ENCODE measurements around the gene GARNL3. TPM values are rescaled to one million over a fixed set of nuclear protein-coding genes. Genes with fewer than 3 reads are reported as not detected.
A peak's percentile ranks its signal among the peaks of the same experiment; 100 is the strongest.

Gene GARNL3
- polyA plus RNA-seq, 1 donor from 2014 or later: 20.0 TPM

DNA sequence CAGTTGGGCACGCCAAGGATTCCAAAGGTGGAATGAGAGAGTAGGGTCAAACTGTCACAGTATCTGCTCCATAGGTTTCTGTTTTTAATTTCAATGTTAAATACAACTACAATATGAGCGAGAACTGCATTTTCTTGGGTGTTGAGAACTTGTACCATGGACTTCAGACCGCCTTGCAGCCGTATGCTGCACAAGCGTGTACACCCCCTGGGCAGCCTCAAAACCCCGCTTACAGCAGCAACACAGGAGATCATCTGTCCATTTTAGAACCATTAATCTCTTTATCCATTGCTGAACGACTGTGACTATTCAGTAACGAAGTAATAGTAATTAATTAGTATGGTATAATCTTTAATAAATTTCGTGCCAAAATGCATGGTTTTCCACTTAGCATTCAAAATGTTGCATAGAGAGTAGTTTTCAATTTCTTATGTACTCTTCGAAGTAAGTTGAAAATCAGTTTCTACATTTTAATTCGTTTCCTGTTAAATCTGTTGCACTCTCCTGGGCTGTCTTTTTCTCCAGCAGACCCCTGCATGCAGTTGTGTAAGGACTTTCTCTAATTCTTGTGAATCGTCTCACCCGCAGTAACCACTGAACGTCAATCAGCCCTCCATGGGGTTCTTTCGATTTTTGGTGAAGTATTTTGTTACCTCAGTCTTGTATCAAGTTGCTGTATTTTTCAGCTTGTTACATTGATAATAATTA is 42.0 kb upstream of the GARNL3 start:
- no peaks in the 10 kb centered on the region for H3K36me3 ChIP-seq (ENCODE audit: insufficient read depth, low read length)
- no peaks in the 10 kb centered on the region for H3K9me3 ChIP-seq (ENCODE audit: low read length)
- TF ChIP-seq RAD21 (conservative IDR thresholded peaks at IDR 0.05) (no peak), TAF1 (IDR thresholded peaks at IDR 0.05; ENCODE audit: low read depth) (no peak)
- TF ChIP-seq, protein P1, sequence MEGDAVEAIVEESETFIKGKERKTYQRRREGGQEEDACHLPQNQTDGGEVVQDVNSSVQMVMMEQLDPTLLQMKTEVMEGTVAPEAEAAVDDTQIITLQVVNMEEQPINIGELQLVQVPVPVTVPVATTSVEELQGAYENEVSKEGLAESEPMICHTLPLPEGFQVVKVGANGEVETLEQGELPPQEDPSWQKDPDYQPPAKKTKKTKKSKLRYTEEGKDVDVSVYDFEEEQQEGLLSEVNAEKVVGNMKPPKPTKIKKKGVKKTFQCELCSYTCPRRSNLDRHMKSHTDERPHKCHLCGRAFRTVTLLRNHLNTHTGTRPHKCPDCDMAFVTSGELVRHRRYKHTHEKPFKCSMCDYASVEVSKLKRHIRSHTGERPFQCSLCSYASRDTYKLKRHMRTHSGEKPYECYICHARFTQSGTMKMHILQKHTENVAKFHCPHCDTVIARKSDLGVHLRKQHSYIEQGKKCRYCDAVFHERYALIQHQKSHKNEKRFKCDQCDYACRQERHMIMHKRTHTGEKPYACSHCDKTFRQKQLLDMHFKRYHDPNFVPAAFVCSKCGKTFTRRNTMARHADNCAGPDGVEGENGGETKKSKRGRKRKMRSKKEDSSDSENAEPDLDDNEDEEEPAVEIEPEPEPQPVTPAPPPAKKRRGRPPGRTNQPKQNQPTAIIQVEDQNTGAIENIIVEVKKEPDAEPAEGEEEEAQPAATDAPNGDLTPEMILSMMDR (IDR thresholded peaks at IDR 0.05; ENCODE audit: poor library complexity, severe bottlenecking): no peak
- no peak overlapping the region for H3K9ac ChIP-seq (ENCODE audit: low read length)
- H3K27me3 ChIP-seq (ENCODE audit: insufficient read depth, low read depth, low read length): peaks cover 14% of the 10 kb centered on the region
- no peaks in the 10 kb centered on the region for H3K79me2 ChIP-seq (replicated peaks; ENCODE audit: insufficient read depth, low read length)
- H2AFZ ChIP-seq (ENCODE audit: low read depth, low read length): no peak overlapping the region
- no peak overlapping the region for H3K27ac ChIP-seq (ENCODE audit: low read length)
- H4K20me1 ChIP-seq (ENCODE audit: insufficient read depth): no peaks in the 10 kb centered on the region
- no peak overlapping the region for H3K4me3 ChIP-seq (ENCODE audit: low read length)
- no peaks in the 10 kb centered on the region for H3F3A ChIP-seq (ENCODE audit: insufficient read depth, low read length, poor library complexity, severe bottlenecking)
- H3K4me2 ChIP-seq (ENCODE audit: low read length): no peak overlapping the region
- no peaks in the 10 kb centered on the region for H3K9me2 ChIP-seq (ENCODE audit: insufficient read depth, low read length)

DNA sequence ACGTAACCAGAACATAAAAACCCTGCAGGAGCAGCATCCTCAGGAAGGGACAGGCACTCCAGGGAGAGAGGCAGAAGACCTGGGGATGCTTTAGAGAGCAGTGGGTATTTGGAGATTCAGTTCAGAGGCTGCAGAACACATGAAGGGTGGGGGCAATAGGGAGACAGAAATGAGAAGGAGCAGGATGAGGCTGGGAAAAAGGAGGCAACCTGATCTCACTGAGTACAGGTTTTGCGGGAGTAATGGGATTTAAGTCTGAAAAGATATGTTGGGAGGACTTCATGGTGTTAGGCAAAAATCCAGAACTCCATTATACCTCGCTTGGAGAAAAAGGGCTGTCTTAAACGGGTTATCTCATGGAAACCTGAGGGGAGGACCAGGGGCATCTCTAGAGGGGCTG is 41.3 kb upstream of the GARNL3 start:
- no peak overlapping the region for H3K4me3 ChIP-seq (ENCODE audit: low read length)
- no peak overlapping the region for H3K27ac ChIP-seq (ENCODE audit: low read length)
- no peaks in the 10 kb centered on the region for H3K9me3 ChIP-seq (ENCODE audit: low read length)
- H4K20me1 ChIP-seq (ENCODE audit: insufficient read depth): no peaks in the 10 kb centered on the region
- H3K9me2 ChIP-seq (ENCODE audit: insufficient read depth, low read length): no peaks in the 10 kb centered on the region
- TF ChIP-seq POLR2AphosphoS5 (IDR thresholded peaks at IDR 0.05) (no peak), TAF1 (IDR thresholded peaks at IDR 0.05; ENCODE audit: low read depth) (no peak), SMC3 (conservative IDR thresholded peaks at IDR 0.05; ENCODE audit: poor library complexity) (no peak), RAD21 (conservative IDR thresholded peaks at IDR 0.05) (no peak), EP300 (conservative IDR thresholded peaks at IDR 0.05; ENCODE audit: poor library complexity, severe bottlenecking) (no peak)
- TF ChIP-seq, protein P1 (IDR thresholded peaks at IDR 0.05; ENCODE audit: poor library complexity, severe bottlenecking): no peak
- no peaks in the 10 kb centered on the region for H3F3A ChIP-seq (ENCODE audit: insufficient read depth, low read length, poor library complexity, severe bottlenecking)
- no peaks in the 10 kb centered on the region for H3K36me3 ChIP-seq (ENCODE audit: insufficient read depth, low read length)
- H2AFZ ChIP-seq (ENCODE audit: low read depth, low read length): no peak overlapping the region
- H3K9ac ChIP-seq (ENCODE audit: low read length): no peak overlapping the region
- H3K79me2 ChIP-seq (replicated peaks; ENCODE audit: insufficient read depth, low read length): no peaks in the 10 kb centered on the region
- no peak overlapping the region for H3K4me2 ChIP-seq (ENCODE audit: low read length)
- peaks cover 14% of the 10 kb centered on the region for H3K27me3 ChIP-seq (ENCODE audit: insufficient read depth, low read depth, low read length)

DNA sequence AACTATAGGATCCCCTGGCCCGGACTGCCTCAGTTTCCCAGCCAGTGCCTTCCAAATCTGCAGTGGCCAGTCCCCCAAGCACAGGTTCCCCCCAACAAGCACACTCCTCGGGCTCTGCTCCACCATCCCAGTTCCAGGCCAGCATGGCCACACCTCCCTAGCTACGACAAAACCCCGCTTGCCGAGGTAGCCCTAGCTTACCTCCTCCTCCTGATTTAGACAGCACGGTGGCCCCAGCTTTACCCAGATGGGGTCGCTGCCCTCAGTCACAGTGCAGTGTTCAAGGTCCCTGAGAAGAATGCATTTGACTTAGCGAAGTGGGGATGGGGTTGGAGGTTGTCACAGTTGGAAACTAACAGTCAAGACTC is 40.8 kb upstream of the GARNL3 start:
- H4K20me1 ChIP-seq (ENCODE audit: insufficient read depth): no peaks in the 10 kb centered on the region
- H3K9me2 ChIP-seq (ENCODE audit: insufficient read depth, low read length): no peaks in the 10 kb centered on the region
- H3K27me3 ChIP-seq (ENCODE audit: insufficient read depth, low read depth, low read length): peaks cover 14% of the 10 kb centered on the region
- H3F3A ChIP-seq (ENCODE audit: insufficient read depth, low read length, poor library complexity, severe bottlenecking): no peaks in the 10 kb centered on the region
- no peak overlapping the region for H3K27ac ChIP-seq (ENCODE audit: low read length)
- H3K79me2 ChIP-seq (replicated peaks; ENCODE audit: insufficient read depth, low read length): no peaks in the 10 kb centered on the region
- no peaks in the 10 kb centered on the region for H3K9me3 ChIP-seq (ENCODE audit: low read length)
- no peak overlapping the region for H3K4me2 ChIP-seq (ENCODE audit: low read length)
- no peak overlapping the region for H3K9ac ChIP-seq (ENCODE audit: low read length)
- peak overlapping the region; percentile 78 for H3K4me3 ChIP-seq (ENCODE audit: low read length)
- H3K36me3 ChIP-seq (ENCODE audit: insufficient read depth, low read length): no peaks in the 10 kb centered on the region
- no peak overlapping the region for H2AFZ ChIP-seq (ENCODE audit: low read depth, low read length)
- TF ChIP-seq RAD21 (conservative IDR thresholded peaks at IDR 0.05) (no peak), EZH2 (IDR thresholded peaks at IDR 0.05; ENCODE audit: borderline replicate concordance, insufficient read depth, low read length, poor library complexity, severe bottlenecking) (no peak), POLR2AphosphoS5 (IDR thresholded peaks at IDR 0.05) (no peak), EP300 (conservative IDR thresholded peaks at IDR 0.05; ENCODE audit: poor library complexity, severe bottlenecking) (no peak), SMC3 (conservative IDR thresholded peaks at IDR 0.05; ENCODE audit: poor library complexity) (no peak), TAF1 (IDR thresholded peaks at IDR 0.05; ENCODE audit: low read depth) (no peak), MXI1 (conservative IDR thresholded peaks at IDR 0.05; ENCODE audit: poor library complexity, severe bottlenecking) (no peak)
- TF ChIP-seq, protein P2, sequence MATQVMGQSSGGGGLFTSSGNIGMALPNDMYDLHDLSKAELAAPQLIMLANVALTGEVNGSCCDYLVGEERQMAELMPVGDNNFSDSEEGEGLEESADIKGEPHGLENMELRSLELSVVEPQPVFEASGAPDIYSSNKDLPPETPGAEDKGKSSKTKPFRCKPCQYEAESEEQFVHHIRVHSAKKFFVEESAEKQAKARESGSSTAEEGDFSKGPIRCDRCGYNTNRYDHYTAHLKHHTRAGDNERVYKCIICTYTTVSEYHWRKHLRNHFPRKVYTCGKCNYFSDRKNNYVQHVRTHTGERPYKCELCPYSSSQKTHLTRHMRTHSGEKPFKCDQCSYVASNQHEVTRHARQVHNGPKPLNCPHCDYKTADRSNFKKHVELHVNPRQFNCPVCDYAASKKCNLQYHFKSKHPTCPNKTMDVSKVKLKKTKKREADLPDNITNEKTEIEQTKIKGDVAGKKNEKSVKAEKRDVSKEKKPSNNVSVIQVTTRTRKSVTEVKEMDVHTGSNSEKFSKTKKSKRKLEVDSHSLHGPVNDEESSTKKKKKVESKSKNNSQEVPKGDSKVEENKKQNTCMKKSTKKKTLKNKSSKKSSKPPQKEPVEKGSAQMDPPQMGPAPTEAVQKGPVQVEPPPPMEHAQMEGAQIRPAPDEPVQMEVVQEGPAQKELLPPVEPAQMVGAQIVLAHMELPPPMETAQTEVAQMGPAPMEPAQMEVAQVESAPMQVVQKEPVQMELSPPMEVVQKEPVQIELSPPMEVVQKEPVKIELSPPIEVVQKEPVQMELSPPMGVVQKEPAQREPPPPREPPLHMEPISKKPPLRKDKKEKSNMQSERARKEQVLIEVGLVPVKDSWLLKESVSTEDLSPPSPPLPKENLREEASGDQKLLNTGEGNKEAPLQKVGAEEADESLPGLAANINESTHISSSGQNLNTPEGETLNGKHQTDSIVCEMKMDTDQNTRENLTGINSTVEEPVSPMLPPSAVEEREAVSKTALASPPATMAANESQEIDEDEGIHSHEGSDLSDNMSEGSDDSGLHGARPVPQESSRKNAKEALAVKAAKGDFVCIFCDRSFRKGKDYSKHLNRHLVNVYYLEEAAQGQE (IDR thresholded peaks at IDR 0.05; ENCODE audit: borderline replicate concordance): no peak
- TF ChIP-seq, protein P1 (IDR thresholded peaks at IDR 0.05; ENCODE audit: poor library complexity, severe bottlenecking): no peak

Measured in neural cell (in vitro differentiated cells).